Neural progenitor cell (in vitro differentiated cells): ENCODE measurements around the gene ARVCF.

ENCODE experiments used
- CTCF ChIP-seq: fragments of 200-600 bp; sonication (generic); IDR thresholded peaks from 2 replicates; pipeline ENCODE4 v1.5.1; 2017; ENCODE audit warnings: antibody characterized with exemption, mild to moderate bottlenecking
- EZH2 ChIP-seq: fragments of 200-600 bp; sonication (generic); IDR thresholded peaks from 2 replicates; pipeline ENCODE4 v1.6.1; 2017; ENCODE audit warnings: antibody characterized with exemption, mild to moderate bottlenecking, moderate library complexity
- EZH2phosphoT487 ChIP-seq: fragments of 200-600 bp; sonication (generic); IDR thresholded peaks from 2 replicates; pipeline ENCODE4 v1.6.1; 2017; ENCODE audit warnings: antibody characterized with exemption

GRCh38 chr22:19980766-19981165 lies 35.9 kb downstream of the ARVCF start:
- TF ChIP-seq CTCF (no peak), EZH2 (no peak), EZH2phosphoT487 (no peak)
